Measurements from ENCODE around the gene GAS2. TPM values are rescaled to one million over a fixed set of nuclear protein-coding genes. Genes with fewer than 3 reads are reported as not detected.

GAS2 gene
- total and polyA plus RNA-seq, 2 donors (not counting 3 experiments of a cell fraction or from before 2014, with no cell fraction given): 0.54 to 0.88 TPM

- H3K27ac ChIP-seq (ENCODE audit: insufficient read depth, low read depth, low read length): no peak overlapping the region
- H3K36me3 ChIP-seq (ENCODE audit: control insufficient read depth in 2 of 2, extremely low read depth in 1 of 2, insufficient read depth in 2 of 2, low read length in 2 of 2): no peaks in the 10 kb centered on the region
- no peak overlapping the region for H3K4me3 ChIP-seq (replicated peaks in 1 of 3; ENCODE audit: insufficient read depth in 1 of 3, low read depth in 1 of 3, low read length in 3 of 3)
- no peaks in the 10 kb centered on the region for H3K27me3 ChIP-seq (ENCODE audit: control insufficient read depth in 2 of 2, insufficient read depth in 2 of 2, low read length in 2 of 2)
- DNase-seq (ENCODE audit: low read depth, low spot score) (no peak), FAIRE-seq (no peak)
- intact Hi-C loops (cut with micrococcal nuclease): no loop called here
- ChIA-PET CTCF (interaction anchor here (1.5 to 5.4 kb wide), 3 partner anchors 9 to 29 kb away, joined by 4 to 39 read pairs (median 5); partner anchors contain the start of gene SVIP), POLR2A (no interaction called here)
- dilution Hi-C loops (cut with MboI; ENCODE audit: extremely low pct_ligation_motif_present, low sequenced_read_pairs): no loop called here
- no peak overlapping the region for H3K9ac ChIP-seq (replicated peaks; ENCODE audit: extremely low read depth, insufficient read depth, low read length)
- no peaks in the 10 kb centered on the region for H3K9me1 ChIP-seq (replicated peaks; ENCODE audit: control insufficient read depth, extremely low read depth, insufficient read depth, low read length)
- no peaks in the 10 kb centered on the region for H4K20me1 ChIP-seq (replicated peaks; ENCODE audit: control insufficient read depth, extremely low read depth, insufficient read depth, low read length)
- H2AFZ ChIP-seq (ENCODE audit: low read depth, low read length): no peak overlapping the region
- H3K4me1 ChIP-seq (ENCODE audit: control insufficient read depth, extremely low read depth, insufficient read depth, low read length): peaks cover 5% of the 10 kb centered on the region
- TF ChIP-seq, protein P1, sequence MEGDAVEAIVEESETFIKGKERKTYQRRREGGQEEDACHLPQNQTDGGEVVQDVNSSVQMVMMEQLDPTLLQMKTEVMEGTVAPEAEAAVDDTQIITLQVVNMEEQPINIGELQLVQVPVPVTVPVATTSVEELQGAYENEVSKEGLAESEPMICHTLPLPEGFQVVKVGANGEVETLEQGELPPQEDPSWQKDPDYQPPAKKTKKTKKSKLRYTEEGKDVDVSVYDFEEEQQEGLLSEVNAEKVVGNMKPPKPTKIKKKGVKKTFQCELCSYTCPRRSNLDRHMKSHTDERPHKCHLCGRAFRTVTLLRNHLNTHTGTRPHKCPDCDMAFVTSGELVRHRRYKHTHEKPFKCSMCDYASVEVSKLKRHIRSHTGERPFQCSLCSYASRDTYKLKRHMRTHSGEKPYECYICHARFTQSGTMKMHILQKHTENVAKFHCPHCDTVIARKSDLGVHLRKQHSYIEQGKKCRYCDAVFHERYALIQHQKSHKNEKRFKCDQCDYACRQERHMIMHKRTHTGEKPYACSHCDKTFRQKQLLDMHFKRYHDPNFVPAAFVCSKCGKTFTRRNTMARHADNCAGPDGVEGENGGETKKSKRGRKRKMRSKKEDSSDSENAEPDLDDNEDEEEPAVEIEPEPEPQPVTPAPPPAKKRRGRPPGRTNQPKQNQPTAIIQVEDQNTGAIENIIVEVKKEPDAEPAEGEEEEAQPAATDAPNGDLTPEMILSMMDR (IDR thresholded peaks at IDR 0.05; ENCODE audit: extremely low read depth in 1 of 2, insufficient read depth in 1 of 2, low read depth in 1 of 2, low read length in 2 of 2): no peak
- TF ChIP-seq EZH2 (IDR thresholded peaks at IDR 0.05; ENCODE audit: borderline replicate concordance, low read depth, low read length, severe bottlenecking) (no peak), MAX (IDR thresholded peaks at IDR 0.05; ENCODE audit: insufficient read depth, insufficient read length) (no peak), JUN (IDR thresholded peaks at IDR 0.05; ENCODE audit: borderline replicate concordance, insufficient read depth, insufficient read length, low read depth) (no peak), GATA2 (IDR thresholded peaks at IDR 0.05; ENCODE audit: insufficient read depth, insufficient read length, low read depth, low read length) (no peak), FOS (IDR thresholded peaks at IDR 0.05; ENCODE audit: borderline replicate concordance, insufficient read depth, low read length) (no peak), MYC (IDR thresholded peaks at IDR 0.05; ENCODE audit: low read depth, low read length) (no peak), POLR2AphosphoS5 (IDR thresholded peaks at IDR 0.05; ENCODE audit: insufficient read depth, low read depth, low read length) (no peak)
- no TSS peak for BruUV-seq (replicated peaks)
- H3K4me2 ChIP-seq (ENCODE audit: insufficient read depth, low read length): no peak overlapping the region
- H3K79me2 ChIP-seq (ENCODE audit: control insufficient read depth, insufficient read depth, low read length): no peaks in the 10 kb centered on the region
- H3K9me3 ChIP-seq (replicated peaks; ENCODE audit: control insufficient read depth, insufficient read depth, low read length): no peaks in the 10 kb centered on the region
Measured at GRCh38 chr11:22800482-22800881, 134.1 kb downstream of the GAS2 start.
